ENCODE results near the gene ARMC5. TPM values are rescaled to one million over a fixed set of nuclear protein-coding genes. Genes with fewer than 3 reads are reported as not detected.

ARMC5 gene
- polyA plus RNA-seq, 2 of the 4 experiments (the other 2 are of a cell fraction): 3.2 to 6.1 TPM

GRCh38 chr16:31427441-31428278 lies 31.6 kb upstream of the ARMC5 start:
- TF ChIP-seq FOXS1 (CRISPR knock-in tag; IDR thresholded peaks at IDR 0.05) (no peak), ZNF302 (CRISPR knock-in tag; IDR thresholded peaks at IDR 0.05) (no peak), TP53 (CRISPR knock-in tag; IDR thresholded peaks at IDR 0.05) (no peak), EP300 (IDR thresholded peaks at IDR 0.05) (no peak), JUN (IDR thresholded peaks at IDR 0.05) (no peak), CBX8 (IDR thresholded peaks at IDR 0.05) (no peak), KDM5A (IDR thresholded peaks at IDR 0.05) (no peak), NR3C1 (IDR thresholded peaks at IDR 0.05) (no peak), EHF (CRISPR knock-in tag; IDR thresholded peaks at IDR 0.05) (no peak), CHD4 (IDR thresholded peaks at IDR 0.05; ENCODE audit: borderline replicate concordance) (no peak), E2F6 (IDR thresholded peaks at IDR 0.05; ENCODE audit: borderline replicate concordance, low read depth) (no peak), REST (IDR thresholded peaks at IDR 0.05) (no peak), POLR2AphosphoS2 (conservative IDR thresholded peaks at IDR 0.05; ENCODE audit: low read length) (no peak), MAFK (IDR thresholded peaks at IDR 0.05; ENCODE audit: partially characterized antibody) (no peak), FOSL2 (IDR thresholded peaks at IDR 0.05) (no peak), FOSL2 (CRISPR knock-in tag; IDR thresholded peaks at IDR 0.05) (no peak)
- CTCF ChIA-PET: interaction anchor here (4.8 kb wide), 1 partner anchor 16 kb away, joined by 33 read pairs; the partner anchor contains the start of gene ZNF843
- WGBS (ENCODE audit: missing lambda C conversion rate): 75% methylated on average over 75 of the region's 83 CpGs
- FAIRE-seq: no peak
- Histone ChIP-seq H3K4me2 (no peak overlapping the region), H3K27ac (no peak overlapping the region), H3K4me1 (no peaks in the 10 kb centered on the region), H3K4me3 (no peak overlapping the region), H3K9me3 (peaks cover 4% of the 10 kb centered on the region; the same call in 2 of the 3 replicates)
- POLR2A ChIA-PET: no interaction called here
- no peak for DNase-seq (ENCODE audit: low read depth in 1 of 2, low spot score in 1 of 2)
- ATAC-seq: no peak

GRCh38 chr16:31428279-31428597 lies 31.1 kb upstream of the ARMC5 start, which contains the start of gene COX6A2:
Gene COX6A2, minus strand, starts transcription at chr16:31428360. Its CDS starts 35 bp downstream, at chr16:31428325.
- Histone ChIP-seq H3K27ac (no peak within 1 kb of the TSS), H3K4me1 (no peaks in the 10 kb centered on the region), H3K4me2 (no peak within 1 kb of the TSS), H3K9me3 (peaks cover under 1% of the 10 kb centered on the region; the same call in 2 of the 3 replicates), H3K4me3 (no peak within 1 kb of the TSS)
- no peak for FAIRE-seq
- ChIA-PET CTCF (interaction anchor here (1.1 to 4.8 kb wide), 3 partner anchors 15 to 31 kb away, joined by 3 to 33 read pairs (median 4); partner anchors contain the start of genes ARMC5 and ZNF843), POLR2A (no interaction called here)
- ATAC-seq: no peak
- DNase-seq (ENCODE audit: low read depth in 1 of 2, low spot score in 1 of 2): no peak
- WGBS (ENCODE audit: missing lambda C conversion rate): 84% methylated on average over 7 of the region's 7 CpGs
- TF ChIP-seq HES2 (IDR thresholded peaks at IDR 0.05) (no peak), PHF8 (IDR thresholded peaks at IDR 0.05; ENCODE audit: borderline replicate concordance, low read depth) (no peak), HOXB13 (CRISPR knock-in tag; IDR thresholded peaks at IDR 0.05; ENCODE audit: low read depth) (no peak), TFCP2L1 (CRISPR knock-in tag; IDR thresholded peaks at IDR 0.05) (no peak), FOXS1 (CRISPR knock-in tag; IDR thresholded peaks at IDR 0.05) (no peak), FOSL2 (IDR thresholded peaks at IDR 0.05) (no peak), FOSL2 (CRISPR knock-in tag; IDR thresholded peaks at IDR 0.05) (no peak), EHMT2 (IDR thresholded peaks at IDR 0.05; ENCODE audit: low read depth) (no peak)

Measured in A549 (cell line).